Left kidney (tissue), 8 donors: ENCODE measurements around the gene SLC35A2. TPM values are rescaled to one million over a fixed set of nuclear protein-coding genes. Genes with fewer than 3 reads are reported as not detected.
A peak's percentile ranks its signal among the peaks of the same experiment; 100 is the strongest.

Experiments
- DNase-seq: peaks from one replicate; pipeline ENCODE4 v3.0.0-alpha.2; 2013
- long read RNA-seq, 8 donors: transcript quantifications; one replicate each; lab custom pipeline, GENCODE V29; 2026
- polyA plus RNA-seq: library from polyadenylated mRNA; unstranded; fragments of 120-200 nt; gene quantifications from one replicate; pipeline ENCODE4 v1.2.1, GENCODE V29; 2013; ENCODE audit not compliant: insufficient read length

SLC35A2 gene
- polyA plus RNA-seq, result 27.2 TPM
- long read RNA-seq, donor 1, partial matches to known transcripts, result 0 of 8 reads
- long read RNA-seq, donor 1, other reads (novel, unspliced or antisense), result 0 of 8 reads
- long read RNA-seq, donor 2, partial matches to known transcripts, result 0 of 5 reads
- long read RNA-seq, donor 2, other reads (novel, unspliced or antisense), result 0 of 5 reads
- long read RNA-seq, donor 3, partial matches to known transcripts, result 0 of 3 reads
- long read RNA-seq, donor 3, other reads (novel, unspliced or antisense), result 0 of 3 reads
- long read RNA-seq, donor 4, partial matches to known transcripts, result 0 of 1 reads
- long read RNA-seq, donor 4, other reads (novel, unspliced or antisense), result 0 of 1 reads
- long read RNA-seq, donor 5, transcript SLC35A2-204 (4 exons, 3,047 nt), result major isoform, 10 of 16 reads
- long read RNA-seq, donor 5, partial matches to known transcripts, result 0 of 16 reads
- long read RNA-seq, donor 5, other reads (novel, unspliced or antisense), result 0 of 16 reads
- long read RNA-seq, donor 6, partial matches to known transcripts, result 0 of 6 reads
- long read RNA-seq, donor 6, other reads (novel, unspliced or antisense), result 0 of 6 reads
- long read RNA-seq, donor 7, transcript SLC35A2-204 (4 exons, 3,047 nt), result major isoform, 6 of 12 reads
- long read RNA-seq, donor 7, partial matches to known transcripts, result 0 of 12 reads
- long read RNA-seq, donor 7, other reads (novel, unspliced or antisense), result 0 of 12 reads
- long read RNA-seq, donor 8, transcript SLC35A2-204 (4 exons, 3,047 nt), result major isoform, 5 of 8 reads
- long read RNA-seq, donor 8, partial matches to known transcripts, result 0 of 8 reads
- long read RNA-seq, donor 8, other reads (novel, unspliced or antisense), result 0 of 8 reads

GRCh38 chrX:48911412-48912182 is at the start of gene SLC35A2:
Gene SLC35A2, minus strand, starts transcription at chrX:48911646. Its CDS starts 10 bp downstream, at chrX:48911636.
- peak; percentile 74 for DNase-seq

GRCh38 chrX:48960291-48960690 is 48.8 kb upstream of the SLC35A2 start:
- DNase-seq, result no peak

GRCh38 chrX:48958635-48959094 is 47.2 kb upstream of the SLC35A2 start:
- no peak for DNase-seq

- peak; percentile 91 for DNase-seq
Measured at GRCh38 chrX:48957827-48958634, 46.6 kb upstream of the SLC35A2 start.

GRCh38 chrX:48957477-48957826 is 46.0 kb upstream of the SLC35A2 start, which contains the start of gene OTUD5:
Gene OTUD5, minus strand, starts transcription at chrX:48957607. Its CDS starts 37 bp downstream, at chrX:48957570.
- no peak for DNase-seq

- no peak for DNase-seq
Measured at GRCh38 chrX:48956728-48957414, 45.4 kb upstream of the SLC35A2 start.

- no peak for DNase-seq
Measured at GRCh38 chrX:48948589-48948988, 37.1 kb upstream of the SLC35A2 start.

GRCh38 chrX:48945517-48946348 is 34.3 kb upstream of the SLC35A2 start:
- no peak for DNase-seq

GRCh38 chrX:48942895-48943294 is 31.4 kb upstream of the SLC35A2 start:
- DNase-seq, result no peak

- DNase-seq, result no peak
Measured at GRCh38 chrX:48940404-48940955, 29.0 kb upstream of the SLC35A2 start.

GRCh38 chrX:48939524-48940228 is 28.2 kb upstream of the SLC35A2 start:
- DNase-seq, result no peak

- no peak for DNase-seq
Measured at GRCh38 chrX:48938721-48939425, 27.4 kb upstream of the SLC35A2 start.

- no peak for DNase-seq
Measured at GRCh38 chrX:48937054-48937907, 25.8 kb upstream of the SLC35A2 start.

- DNase-seq, result no peak
Measured at GRCh38 chrX:48936429-48937053, 25.1 kb upstream of the SLC35A2 start.

- DNase-seq, result no peak
Measured at GRCh38 chrX:48935301-48935670, 23.8 kb upstream of the SLC35A2 start.

- no peak for DNase-seq
Measured at GRCh38 chrX:48934581-48935300, 23.3 kb upstream of the SLC35A2 start.
